KOPT-K1 (cell line): ENCODE data around the gene KRTAP10-3.

Experiments used
- H3K27ac ChIP-seq: fragments of 200-600 bp; sonication (generic); 2 replicates; pipeline ENCODE4 v1.5.1; 2016; ENCODE audit warnings: antibody characterized with exemption, mild to moderate bottlenecking, low read depth, low read length; ENCODE audit not compliant: poor library complexity, severe bottlenecking
- H3K36me3 ChIP-seq: fragments of 200-600 bp; sonication (generic); 2 replicates; pipeline ENCODE4 v1.5.1; 2017; ENCODE audit warnings: antibody characterized with exemption, mild to moderate bottlenecking, low read length, moderate library complexity; ENCODE audit not compliant: insufficient read depth
- H3K9me3 ChIP-seq: fragments of 200-600 bp; sonication (generic); 2 replicates; pipeline ENCODE4 v1.5.1; 2017; ENCODE audit warnings: antibody characterized with exemption, low read length, mild to moderate bottlenecking; ENCODE audit not compliant: insufficient read depth, poor library complexity, severe bottlenecking

Gene KRTAP10-3

GRCh38 chr21:44549525-44550211 lies 8.9 kb downstream of the KRTAP10-3 start:
- H3K9me3 ChIP-seq = peaks cover 15% of the 10 kb centered on the region
- no peak overlapping the region for H3K27ac ChIP-seq
- no peaks in the 10 kb centered on the region for H3K36me3 ChIP-seq

- Histone ChIP-seq H3K36me3 (no peaks in the 10 kb centered on the region), H3K9me3 (peaks cover 15% of the 10 kb centered on the region), H3K27ac (no peak overlapping the region)
Observed at GRCh38 chr21:44548922-44549321, 9.7 kb downstream of the KRTAP10-3 start.

- H3K27ac ChIP-seq = no peak overlapping the region
- peaks cover 15% of the 10 kb centered on the region for H3K9me3 ChIP-seq
- no peaks in the 10 kb centered on the region for H3K36me3 ChIP-seq
Observed at GRCh38 chr21:44548381-44548780, 10.2 kb downstream of the KRTAP10-3 start.

GRCh38 chr21:44547656-44548331 lies 10.8 kb downstream of the KRTAP10-3 start:
- Histone ChIP-seq H3K36me3 (no peaks in the 10 kb centered on the region), H3K9me3 (peaks cover 15% of the 10 kb centered on the region), H3K27ac (peak overlapping the region; percentile 15)

DNA sequence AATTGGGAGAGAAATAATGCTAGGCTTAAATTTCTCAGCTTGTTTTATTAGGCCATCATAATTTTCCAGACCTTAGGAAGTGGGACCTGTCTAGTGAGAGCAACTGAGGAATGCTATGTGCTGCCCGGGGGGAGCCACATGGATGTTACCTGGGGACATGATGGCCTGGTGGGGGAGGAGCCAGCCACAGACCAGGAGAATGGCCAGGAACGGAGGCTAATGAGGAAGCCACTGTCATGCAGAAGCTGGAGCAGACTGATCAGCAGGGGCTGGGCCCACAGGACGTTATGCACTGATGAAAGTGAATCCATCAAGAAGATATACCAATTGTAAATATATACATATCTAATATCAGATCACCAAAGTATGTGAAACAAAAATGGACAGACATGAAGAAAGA lies 14.0 kb downstream of the KRTAP10-3 start:
- no peak overlapping the region for H3K27ac ChIP-seq
- H3K36me3 ChIP-seq = no peaks in the 10 kb centered on the region
- H3K9me3 ChIP-seq = peaks cover 15% of the 10 kb centered on the region

GRCh38 chr21:44542716-44543115 lies 15.9 kb downstream of the KRTAP10-3 start:
- no peaks in the 10 kb centered on the region for H3K36me3 ChIP-seq
- H3K9me3 ChIP-seq = peaks cover 15% of the 10 kb centered on the region
- no peak overlapping the region for H3K27ac ChIP-seq

GRCh38 chr21:44540741-44541288 lies 17.8 kb downstream of the KRTAP10-3 start:
- Histone ChIP-seq H3K9me3 (no peaks in the 10 kb centered on the region), H3K27ac (no peak overlapping the region), H3K36me3 (no peaks in the 10 kb centered on the region)

DNA sequence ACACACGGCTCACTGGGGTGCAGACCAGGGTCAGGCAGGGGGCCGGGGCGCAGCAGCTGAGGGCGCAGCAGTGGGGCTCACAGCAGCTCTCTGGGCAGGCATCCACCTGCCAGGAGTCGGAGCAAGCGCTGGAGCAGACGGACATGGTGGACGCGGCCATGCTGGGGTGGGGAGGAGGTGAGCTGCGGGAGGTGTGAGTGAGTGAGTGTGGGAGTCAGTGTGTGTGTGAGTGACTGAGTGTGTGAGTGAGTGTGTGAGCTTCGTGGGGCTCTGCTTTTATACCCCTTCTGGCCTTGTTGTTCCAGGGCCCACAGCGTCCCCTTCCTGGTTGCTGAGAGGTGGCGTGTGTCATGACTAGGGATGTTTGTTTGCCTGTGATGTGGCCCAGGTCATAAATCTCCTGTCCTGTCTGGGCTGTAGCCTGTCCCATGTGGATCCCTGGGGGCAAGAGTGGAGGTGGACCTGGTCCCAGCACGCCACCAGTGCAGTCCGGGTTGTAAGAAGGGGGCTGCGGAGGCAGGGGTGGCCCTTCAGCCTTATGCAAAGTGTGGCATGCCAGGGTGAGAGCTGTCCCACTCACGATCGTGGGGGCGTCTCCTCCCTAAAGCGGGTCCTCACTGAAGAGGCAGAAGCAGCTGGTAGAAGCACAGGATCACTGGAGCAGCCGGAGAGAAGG lies 18.5 kb downstream of the KRTAP10-3 start, which contains the start of gene KRTAP10-1:
TSS of gene KRTAP10-1 (minus strand) at position 205 of the 676 bp plus-strand sequence. CDS start at position 160, 45 bp downstream.
- Histone ChIP-seq H3K27ac (no peak within 1 kb of the TSS), H3K9me3 (no peaks in the 10 kb centered on the region), H3K36me3 (no peaks in the 10 kb centered on the region)

GRCh38 chr21:44539046-44539445 lies 19.5 kb downstream of the KRTAP10-3 start:
- Histone ChIP-seq H3K36me3 (no peaks in the 10 kb centered on the region), H3K27ac (no peak overlapping the region), H3K9me3 (no peaks in the 10 kb centered on the region)

- Histone ChIP-seq H3K27ac (no peak overlapping the region), H3K9me3 (no peaks in the 10 kb centered on the region), H3K36me3 (no peaks in the 10 kb centered on the region)
Observed at GRCh38 chr21:44537930-44538911, 20.4 kb downstream of the KRTAP10-3 start.

DNA sequence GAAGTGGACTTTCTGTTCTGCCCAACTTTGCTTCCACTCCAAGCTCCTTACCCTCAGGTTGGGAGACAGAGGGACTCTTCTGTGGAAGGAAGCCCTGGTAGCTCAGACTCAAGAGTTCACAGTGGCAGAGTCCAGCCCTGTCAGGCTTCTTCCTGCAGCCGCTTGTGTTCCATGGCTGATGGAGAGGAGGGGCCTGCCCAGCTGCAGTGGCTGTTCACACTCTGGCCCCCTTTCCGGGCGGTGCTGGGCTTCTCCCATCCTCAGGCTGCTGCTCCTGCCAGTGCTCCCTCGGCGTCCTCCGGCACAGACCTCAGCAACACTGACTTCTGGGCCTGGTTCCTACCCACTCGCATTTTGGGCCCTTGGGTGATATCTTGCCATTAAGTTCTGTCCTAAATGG lies 22.6 kb downstream of the KRTAP10-3 start:
- Histone ChIP-seq H3K9me3 (no peaks in the 10 kb centered on the region), H3K27ac (no peak overlapping the region), H3K36me3 (no peaks in the 10 kb centered on the region)

- no peak overlapping the region for H3K27ac ChIP-seq
- no peaks in the 10 kb centered on the region for H3K36me3 ChIP-seq
- H3K9me3 ChIP-seq = no peaks in the 10 kb centered on the region
Observed at GRCh38 chr21:44534688-44535087, 23.9 kb downstream of the KRTAP10-3 start.

DNA sequence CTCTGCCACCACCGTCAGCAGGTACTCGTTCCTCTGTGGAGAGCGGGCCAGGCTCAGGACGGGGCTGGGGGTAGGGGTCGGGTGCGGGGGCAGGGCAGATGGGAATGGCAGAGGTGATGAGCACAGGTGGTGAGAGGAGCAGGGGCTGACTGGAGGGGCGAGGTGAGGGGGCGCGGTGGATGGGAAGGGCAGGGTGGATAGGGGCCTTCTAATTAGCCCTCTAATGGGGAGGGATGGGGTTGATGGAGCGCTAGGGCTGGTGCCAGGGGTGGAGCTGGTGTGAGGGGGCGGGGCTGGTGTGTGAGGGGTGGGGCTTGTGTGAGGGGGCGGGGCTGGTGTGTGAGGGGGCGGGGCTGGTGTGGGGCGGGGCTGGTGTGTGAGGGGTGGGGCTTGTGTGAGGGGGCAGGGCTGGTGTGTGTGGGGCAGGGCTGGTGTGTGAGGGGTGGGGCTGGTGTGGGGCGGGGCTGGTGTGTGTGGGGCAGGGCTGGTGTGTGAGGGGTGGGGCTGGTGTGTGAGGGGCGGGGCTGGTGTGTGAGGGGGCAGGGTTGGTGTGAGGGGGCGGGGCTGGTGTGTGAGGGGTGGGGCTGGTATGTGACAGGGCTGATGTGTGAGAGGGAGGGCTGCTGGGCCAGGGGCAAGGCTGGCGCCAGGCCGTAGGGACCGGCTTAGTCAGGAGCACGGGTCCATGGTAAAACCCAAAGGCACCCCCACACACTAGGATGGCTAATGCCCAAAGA lies 24.5 kb downstream of the KRTAP10-3 start:
- no peak overlapping the region for H3K27ac ChIP-seq
- no peaks in the 10 kb centered on the region for H3K36me3 ChIP-seq
- no peaks in the 10 kb centered on the region for H3K9me3 ChIP-seq
